ENCODE data around the gene LTB.

LTB gene

GRCh38 chr6:31631209-31631608, 49.0 kb upstream of the LTB start:
- no peak overlapping the region for H3K27ac ChIP-seq (ENCODE audit: extremely low read depth, low read depth, low read length)
- ChIA-PET POLR2A (interaction anchor here (0.7 to 11.0 kb wide), 3 partner anchors 5 to 85 kb away, joined by 3 to 123 read pairs (median 4); partner anchors contain the start of genes ATP6V1G2 and GPANK1), CTCF (no interaction called here)
- H3K4me3 ChIP-seq (ENCODE audit: low read depth, low read length): no peak overlapping the region
- H3K36me3 ChIP-seq (ENCODE audit: control insufficient read depth in 2 of 2, insufficient read depth in 1 of 2, low read length in 2 of 2): peaks cover 68 to 100% of the 10 kb centered on the region in 2 experiments
- H3K4me1 ChIP-seq (ENCODE audit: control insufficient read depth, insufficient read depth, low read length): no peaks in the 10 kb centered on the region
- TF ChIP-seq ZNF350 (tag by site-specific recombination; IDR thresholded peaks at IDR 0.05) (no peak), ZNF404 (tag by site-specific recombination; IDR thresholded peaks at IDR 0.05) (no peak), TSHZ1 (tag by site-specific recombination; IDR thresholded peaks at IDR 0.05; ENCODE audit: borderline replicate concordance) (no peak), ZNF658 (tag by site-specific recombination; IDR thresholded peaks at IDR 0.05) (no peak), IKZF3 (tag by site-specific recombination; IDR thresholded peaks at IDR 0.05) (no peak), GLIS2 (tag by site-specific recombination; IDR thresholded peaks at IDR 0.05) (peak; percentile 56), BCL6B (tag by site-specific recombination; IDR thresholded peaks at IDR 0.05) (no peak), ZNF621 (tag by site-specific recombination; IDR thresholded peaks at IDR 0.05) (no peak)
- no peaks in the 10 kb centered on the region for H3K9me3 ChIP-seq (ENCODE audit: control insufficient read depth, insufficient read depth, low read depth, low read length)

- CTCF ChIA-PET: interaction anchor here (0.7 to 0.8 kb wide), 2 partner anchors 23 to 79 kb away, joined by 3 to 5 read pairs; no protein-coding TSS in a partner anchor
- H3K27ac ChIP-seq (ENCODE audit: extremely low read depth, low read depth, low read length): no peak overlapping the region
- H3K36me3 ChIP-seq (ENCODE audit: control insufficient read depth in 2 of 2, insufficient read depth in 1 of 2, low read length in 2 of 2): peaks cover 72 to 100% of the 10 kb centered on the region in 2 experiments
- no peaks in the 10 kb centered on the region for H3K4me1 ChIP-seq (ENCODE audit: control insufficient read depth, insufficient read depth, low read length)
- no peak overlapping the region for H3K4me3 ChIP-seq (ENCODE audit: low read depth, low read length)
- no peaks in the 10 kb centered on the region for H3K9me3 ChIP-seq (ENCODE audit: control insufficient read depth, insufficient read depth, low read depth, low read length)
- POLR2A ChIA-PET: interaction anchor here (0.6 to 9.7 kb wide), 4 partner anchors 6 to 107 kb away, joined by 3 to 123 read pairs (median 4); partner anchors contain the start of gene BAG6
- TF ChIP-seq ZBTB7A (tag by site-specific recombination; IDR thresholded peaks at IDR 0.05; ENCODE audit: low read depth) (no peak), ZNF837 (tag by site-specific recombination; IDR thresholded peaks at IDR 0.05) (no peak), ZNF426 (tag by site-specific recombination; IDR thresholded peaks at IDR 0.05) (no peak), YY2 (tag by site-specific recombination; IDR thresholded peaks at IDR 0.05) (no peak), ZNF600 (tag by site-specific recombination; IDR thresholded peaks at IDR 0.05) (no peak), ZNF423 (tag by site-specific recombination; IDR thresholded peaks at IDR 0.05) (no peak), ZNF747 (tag by site-specific recombination; IDR thresholded peaks at IDR 0.05) (no peak), ZNF24 (tag by site-specific recombination; IDR thresholded peaks at IDR 0.05) (no peak), FEZF1 (tag by site-specific recombination; IDR thresholded peaks at IDR 0.05) (no peak), GLIS2 (tag by site-specific recombination; IDR thresholded peaks at IDR 0.05) (no peak), KLF9 (tag by site-specific recombination; IDR thresholded peaks at IDR 0.05; ENCODE audit: low read depth) (peak; percentile 56; the same call in 1 of the 2 replicates), PRDM1 (tag by site-specific recombination; IDR thresholded peaks at IDR 0.05) (peak; percentile 89), ZNF580 (tag by site-specific recombination; IDR thresholded peaks at IDR 0.05) (no peak), REST (tag by site-specific recombination; IDR thresholded peaks at IDR 0.05) (no peak), ZNF549 (tag by site-specific recombination; IDR thresholded peaks at IDR 0.05) (no peak), KLF8 (tag by site-specific recombination; IDR thresholded peaks at IDR 0.05) (peak; percentile 52; the same call in 1 of the 2 replicates), ZNF121 (tag by site-specific recombination; IDR thresholded peaks at IDR 0.05) (no peak), ZNF707 (tag by site-specific recombination; IDR thresholded peaks at IDR 0.05) (no peak), ZNF558 (tag by site-specific recombination; IDR thresholded peaks at IDR 0.05) (no peak), KLF1 (tag by site-specific recombination; IDR thresholded peaks at IDR 0.05) (peak; percentile 85), ZNF146 (tag by site-specific recombination; IDR thresholded peaks at IDR 0.05) (no peak)
Observed at GRCh38 chr6:31630177-31630934, 48.1 kb upstream of the LTB start.

All from HEK293 (cell line).